GM10266 (cell line): ENCODE measurements around the gene FBF1.

Source experiments
- DNase-seq: peaks from one replicate; pipeline ENCODE4 v3.0.0; 2012; ENCODE audit errors: extremely low spot score
- TF ChIP-seq, protein P1 (sequence below): IDR thresholded peaks from 2 replicates; pipeline ENCODE4 v1.5.1; 2012; ENCODE audit warnings: mild to moderate bottlenecking, low read depth; ENCODE audit not compliant: control insufficient read depth, insufficient read depth; ENCODE audit errors: missing control alignments

Gene FBF1

DNA sequence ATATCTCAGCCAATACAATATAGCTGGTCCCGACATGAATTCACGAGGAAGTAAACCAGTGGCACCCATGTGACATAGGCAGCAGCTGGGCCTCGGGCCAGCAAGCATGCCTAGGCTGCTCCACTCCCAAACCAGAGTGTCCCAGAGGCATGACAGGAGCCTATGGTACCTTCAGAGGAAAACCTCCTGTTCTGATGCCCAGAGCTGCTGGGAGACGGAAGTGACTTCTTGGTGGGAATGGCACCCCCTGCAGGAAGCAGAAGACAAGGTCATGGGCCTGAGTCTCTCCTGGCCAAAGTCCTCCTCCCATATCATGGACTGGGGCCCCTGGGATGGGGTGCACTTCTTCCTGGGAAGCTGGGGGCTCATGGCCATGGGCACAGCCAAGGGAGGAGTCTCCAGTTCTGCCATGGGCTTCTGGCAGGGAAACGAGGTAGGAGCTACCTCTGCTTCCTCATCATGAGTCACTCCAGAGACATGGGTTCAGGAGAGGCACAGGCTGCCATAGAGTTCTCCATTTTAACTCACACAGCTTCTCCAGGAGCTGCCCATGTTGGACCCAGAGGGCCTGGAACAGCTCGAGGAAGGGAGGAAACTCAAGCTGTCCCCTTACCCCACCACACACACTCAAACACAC, 13.4 kb downstream of the FBF1 start:
- TF ChIP-seq, protein P1, sequence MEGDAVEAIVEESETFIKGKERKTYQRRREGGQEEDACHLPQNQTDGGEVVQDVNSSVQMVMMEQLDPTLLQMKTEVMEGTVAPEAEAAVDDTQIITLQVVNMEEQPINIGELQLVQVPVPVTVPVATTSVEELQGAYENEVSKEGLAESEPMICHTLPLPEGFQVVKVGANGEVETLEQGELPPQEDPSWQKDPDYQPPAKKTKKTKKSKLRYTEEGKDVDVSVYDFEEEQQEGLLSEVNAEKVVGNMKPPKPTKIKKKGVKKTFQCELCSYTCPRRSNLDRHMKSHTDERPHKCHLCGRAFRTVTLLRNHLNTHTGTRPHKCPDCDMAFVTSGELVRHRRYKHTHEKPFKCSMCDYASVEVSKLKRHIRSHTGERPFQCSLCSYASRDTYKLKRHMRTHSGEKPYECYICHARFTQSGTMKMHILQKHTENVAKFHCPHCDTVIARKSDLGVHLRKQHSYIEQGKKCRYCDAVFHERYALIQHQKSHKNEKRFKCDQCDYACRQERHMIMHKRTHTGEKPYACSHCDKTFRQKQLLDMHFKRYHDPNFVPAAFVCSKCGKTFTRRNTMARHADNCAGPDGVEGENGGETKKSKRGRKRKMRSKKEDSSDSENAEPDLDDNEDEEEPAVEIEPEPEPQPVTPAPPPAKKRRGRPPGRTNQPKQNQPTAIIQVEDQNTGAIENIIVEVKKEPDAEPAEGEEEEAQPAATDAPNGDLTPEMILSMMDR, result peak; percentile 35
- DNase-seq, result peak; percentile 72

DNA sequence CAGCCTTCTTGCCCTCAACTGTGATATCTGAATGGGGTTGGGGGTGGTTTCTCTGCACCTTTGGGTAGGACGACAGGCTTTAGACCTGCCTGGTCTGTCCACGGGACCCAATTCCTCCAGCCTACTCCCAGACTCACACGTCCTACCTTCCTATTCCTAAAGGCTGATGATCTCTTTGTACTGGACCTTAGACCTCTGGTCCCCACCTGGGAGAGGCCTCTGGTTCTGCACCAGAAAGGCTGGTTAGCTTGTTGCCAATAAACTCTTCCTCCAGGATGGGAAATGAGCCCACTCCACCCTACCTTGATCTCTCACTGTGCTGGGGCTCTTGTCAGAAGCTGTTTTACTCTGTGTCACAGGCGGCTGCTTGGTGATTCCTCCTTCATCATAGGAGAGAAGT, 14.4 kb downstream of the FBF1 start:
- no peak for DNase-seq
- TF ChIP-seq, protein P1, result no peak

DNA sequence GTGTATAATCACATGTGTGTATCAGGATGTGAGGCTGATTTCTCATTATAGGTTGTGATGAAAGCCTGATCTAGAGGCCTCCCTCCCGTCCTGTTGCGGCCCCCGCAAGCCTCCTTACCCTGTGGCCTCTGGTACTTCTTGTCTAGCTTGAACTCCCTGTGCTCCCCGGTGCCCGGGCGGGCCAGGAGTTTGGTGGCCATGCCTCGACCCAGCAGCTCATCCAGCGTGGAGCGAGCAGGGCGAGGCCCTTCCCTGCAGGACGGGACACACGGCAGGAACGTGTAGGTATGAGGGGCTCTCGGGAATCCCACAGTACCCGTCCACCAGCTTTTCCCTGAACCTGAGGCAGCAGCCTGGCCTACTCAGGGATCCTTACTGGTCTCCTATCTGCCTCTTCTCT, 14.9 kb downstream of the FBF1 start:
- TF ChIP-seq, protein P1, result no peak
- DNase-seq, result no peak

DNA sequence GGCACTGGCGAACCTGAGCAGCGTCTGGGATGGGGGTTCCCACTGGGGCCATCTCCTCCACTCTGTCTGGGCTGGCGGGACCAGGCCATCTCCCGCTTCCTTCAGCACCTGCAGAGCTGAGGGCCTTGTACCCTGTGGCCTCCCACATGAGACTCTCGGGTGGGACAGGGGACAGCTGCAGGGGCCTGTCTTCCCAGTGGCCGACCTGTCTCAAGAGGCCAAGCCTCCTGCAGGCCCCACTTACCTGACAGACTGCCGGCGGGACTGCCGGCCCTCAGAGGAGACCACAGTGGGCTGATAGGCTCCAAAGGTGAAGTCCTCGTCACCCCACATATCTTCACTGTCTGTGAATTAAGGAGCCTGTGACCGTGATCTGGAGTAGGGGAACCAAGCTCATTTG, 15.7 kb downstream of the FBF1 start:
- TF ChIP-seq, protein P1, result no peak
- DNase-seq, result no peak

DNA sequence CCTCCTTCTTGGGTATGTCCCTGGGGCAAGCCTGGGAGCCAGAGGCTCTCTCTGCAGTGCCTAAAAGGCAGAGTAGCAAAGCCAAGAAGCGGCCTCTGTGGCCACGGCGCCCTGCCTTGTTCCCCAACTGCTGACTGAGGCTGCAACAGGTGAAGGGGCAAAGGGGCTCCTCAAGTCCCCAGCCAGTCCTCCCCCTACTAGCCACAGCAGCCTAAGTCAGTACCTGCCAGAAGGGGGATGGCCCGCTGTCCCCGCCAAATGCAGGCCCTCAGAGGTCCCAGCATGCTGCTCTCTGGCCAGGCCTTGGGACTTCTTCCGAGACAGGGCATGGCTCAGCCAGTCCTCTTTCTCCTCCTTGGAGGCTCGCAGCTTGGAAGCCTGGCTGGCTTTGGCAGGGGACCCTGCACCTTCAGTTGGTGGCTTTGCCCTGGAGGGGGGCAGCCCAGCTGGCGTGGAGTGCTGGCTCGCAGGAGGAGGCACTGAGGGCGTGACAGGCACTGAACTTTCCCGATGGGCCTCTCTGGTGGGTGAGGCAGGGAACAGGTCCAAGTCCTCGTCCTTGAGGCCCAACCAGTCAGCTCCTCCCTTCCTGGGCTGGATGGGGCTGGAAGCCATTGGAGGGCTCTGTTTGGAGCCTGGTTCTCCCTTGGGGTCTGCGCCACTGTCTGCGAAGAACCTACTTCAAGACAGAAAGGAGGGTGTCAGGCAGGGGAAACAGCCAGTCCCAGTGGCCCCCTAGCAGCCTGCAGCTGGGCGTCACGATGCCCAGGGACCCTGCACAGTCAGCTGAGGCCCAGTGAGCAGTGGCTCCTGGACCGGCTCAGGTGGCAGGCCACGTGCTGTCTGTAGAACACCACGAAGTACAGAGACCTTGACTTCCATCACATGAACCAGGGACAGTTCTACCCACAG, 17.6 kb downstream of the FBF1 start:
- TF ChIP-seq, protein P1, result no peak
- no peak for DNase-seq

DNA sequence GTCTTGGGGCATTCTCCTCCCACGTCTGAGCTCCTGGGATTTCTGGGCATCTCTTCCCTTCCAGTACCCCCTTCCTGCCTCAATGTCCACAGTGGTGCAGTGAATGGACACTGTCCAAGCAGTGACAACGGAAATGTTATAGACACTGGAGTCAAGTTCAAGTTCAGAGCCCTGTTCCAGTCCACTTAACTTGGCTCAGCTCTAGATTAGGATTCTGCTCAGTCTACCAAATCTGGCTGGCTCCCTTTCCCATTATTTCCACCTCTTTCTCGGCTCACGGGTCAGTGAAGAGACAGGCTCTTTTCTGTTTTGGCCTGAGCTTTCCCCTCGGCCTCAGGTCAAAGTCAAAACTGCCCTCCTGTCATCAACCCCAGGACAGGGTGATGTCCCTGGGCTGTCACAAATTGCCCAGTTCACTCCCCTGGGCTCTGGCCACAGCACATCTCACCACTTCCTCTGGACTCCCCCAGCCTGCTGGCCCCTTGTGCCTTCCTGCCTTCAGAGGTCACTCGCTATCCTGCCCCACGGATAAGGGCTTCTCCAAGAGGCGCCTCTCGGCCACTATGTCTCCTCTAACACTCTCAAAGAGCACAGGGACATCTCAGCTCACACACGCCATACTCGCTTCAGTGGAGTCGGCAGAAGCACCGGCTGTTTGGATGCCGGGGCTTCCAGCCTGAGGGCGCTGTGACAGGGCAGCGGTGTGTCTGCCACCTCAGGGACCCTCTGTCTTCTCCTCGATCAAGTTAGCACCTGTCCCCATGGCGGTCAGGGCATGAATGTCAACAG, 18.5 kb downstream of the FBF1 start:
- TF ChIP-seq, protein P1, result no peak
- DNase-seq, result no peak
